K562 (cell line): ENCODE measurements around the gene KRTAP29-1. TPM values are rescaled to one million over a fixed set of nuclear protein-coding genes. Genes with fewer than 3 reads are reported as not detected.

Experiments
- ATAC-seq: fragments of 200-7000 bp; cut with Tn5 transposase; 3 replicates; pipeline ENCODE4 v1.9.1; 2020; ENCODE audit warnings: moderate library complexity
- BruUV-seq: library from RNA; stranded (reverse); fragments of 400-500 nt; replicated peaks from 2 replicates; lab custom pipeline; 2021; lab: Mats Ljungman, UMichigan
- CTCF ChIA-PET: fragments of 300-600 bp; formaldehyde crosslinking; extraction: SDS; loops from one replicate; lab custom pipeline; 2021; ENCODE audit warnings: low intra/inter-chr PET ratio; lab: Yijun Ruan, JAX
- POLR2A ChIA-PET: fragments of 300-600, 350-650 bp; sonication (Branson Sonifier 250); formaldehyde crosslinking; extraction: SDS; loops from one replicate; lab custom pipeline; 2021; ENCODE audit warnings: antibody characterized with exemption, inconsistent platforms; lab: Yijun Ruan, JAX
- DNase-seq, 4 experiments: peaks; one replicate each; pipeline versions ENCODE4 v3.0.0 to v3.0.0-alpha.2; 2011 to 2018; ENCODE audit warnings: low spot score in 3 of 4, mixed read lengths in 3 of 4; ENCODE audit errors: extremely low read depth in 1 of 4
- FAIRE-seq: peaks from 2 replicates; lab custom pipeline; 2011; peaks lifted over from hg19 to GRCh38; lab: Jason Lieb, UNC
- H2AFZ ChIP-seq: 2 replicates; pipeline ENCODE4 v1.6.0; 2011; ENCODE audit warnings: low read depth, low read length, control low read depth, inconsistent platforms
- H3K27ac ChIP-seq: fragments of 200-600 bp; 3 replicates; pipeline ENCODE4 v1.8.0; 2011; ENCODE audit warnings: low read depth, mild to moderate bottlenecking, control low read depth, inconsistent platforms, low read length, moderate library complexity, mixed read lengths; ENCODE audit errors: extremely low read depth
- H3K27me3 ChIP-seq, 2 experiments: fragments of 300-600 bp in 1 of 2; 2 replicates in 1 of 2; 3 replicates in 1 of 2; pipeline versions ENCODE4 v1.6.0 to v1.8.0; 2011; ENCODE audit warnings: inconsistent platforms in 2 of 2, low read length in 2 of 2, mild to moderate bottlenecking in 1 of 2, mixed read lengths in 1 of 2, moderate library complexity in 1 of 2; ENCODE audit not compliant: control insufficient read depth in 2 of 2, insufficient read depth in 2 of 2
- H3K36me3 ChIP-seq: fragments of 300-600 bp; 3 replicates; pipeline ENCODE4 v1.8.0; 2011; ENCODE audit warnings: mild to moderate bottlenecking, low read length, inconsistent platforms; ENCODE audit not compliant: control insufficient read depth, insufficient read depth
- H3K4me1 ChIP-seq, 2 experiments: fragments of 200-600 bp in 1 of 2; replicated peaks in 1 of 2; 2 replicates in 1 of 2; 3 replicates in 1 of 2; pipeline versions ENCODE4 v1.5.1 to v1.8.0; 2011; ENCODE audit warnings: inconsistent platforms in 2 of 2, low read length in 2 of 2, mild to moderate bottlenecking in 1 of 2, mixed read lengths in 1 of 2, moderate library complexity in 1 of 2; ENCODE audit not compliant: control insufficient read depth in 2 of 2, insufficient read depth in 2 of 2
- H3K4me2 ChIP-seq: 2 replicates; pipeline ENCODE4 v1.6.1; 2011; ENCODE audit warnings: low read length, control low read depth, inconsistent platforms, mixed read lengths; ENCODE audit not compliant: insufficient read depth
- H3K4me3 ChIP-seq: fragments of 200-600 bp; sonication (generic), shearing (Covaris generic); 2 replicates; pipeline ENCODE4 v1.5.1; 2016; ENCODE audit warnings: control low read depth, inconsistent platforms
- H3K79me2 ChIP-seq: fragments of 200-600 bp; 3 replicates; pipeline ENCODE4 v1.8.0; 2011; ENCODE audit warnings: low read length, inconsistent platforms; ENCODE audit not compliant: control insufficient read depth, insufficient read depth
- H3K9ac ChIP-seq, 2 experiments: 2 replicates each; pipeline versions ENCODE4 v1.6.0 to v1.6.1; 2011; ENCODE audit warnings: low read depth in 2 of 2, low read length in 2 of 2, control low read depth in 1 of 2, inconsistent platforms in 1 of 2, mild to moderate bottlenecking in 1 of 2, mixed read lengths in 1 of 2; ENCODE audit not compliant: insufficient read depth in 1 of 2
- H3K9me1 ChIP-seq: one replicate; pipeline ENCODE4 v1.6.0; 2011; ENCODE audit warnings: inconsistent platforms, mild to moderate bottlenecking, low read length, moderate library complexity; ENCODE audit not compliant: control insufficient read depth, insufficient read depth
- H3K9me3 ChIP-seq: replicated peaks from 2 replicates; pipeline ENCODE4 v1.5.1; 2011; ENCODE audit warnings: low read depth, low read length, inconsistent platforms; ENCODE audit not compliant: control insufficient read depth, insufficient read depth
- H4K20me1 ChIP-seq: replicated peaks from 2 replicates; pipeline ENCODE4 v1.6.1; 2011; ENCODE audit warnings: low read length, inconsistent platforms, mixed read lengths; ENCODE audit not compliant: control insufficient read depth, insufficient read depth
- BCLAF1 ChIP-seq, 2 experiments: fragments of 450-650 bp in 1 of 2; IDR thresholded peaks; 2 replicates each; pipeline ENCODE4 v1.6.1; 2011 to 2017; ENCODE audit warnings: low read depth in 2 of 2, antibody characterized with exemption in 1 of 2, borderline replicate concordance in 1 of 2, low read length in 1 of 2, mild to moderate bottlenecking in 1 of 2, mixed read lengths in 1 of 2; ENCODE audit not compliant: control insufficient read depth in 1 of 2
- CEBPG ChIP-seq, 3 experiments: fragments of 200-800 bp in 1 of 3; sonication (Bioruptor generic) in 1 of 3; sonication (generic) in 1 of 3; formaldehyde crosslinking in 1 of 3; IDR thresholded peaks in 2 of 3; conservative IDR thresholded peaks in 1 of 3; 2 replicates each; pipeline versions ENCODE4 v1.6.1 to v1.8.0; 2016 to 2022; ENCODE audit warnings: missing compliant biosample characterization in 2 of 3, missing genetic modification characterization in 2 of 3, mild to moderate bottlenecking in 1 of 3, missing genetic modification reagents in 1 of 3
- CTCF ChIP-seq, 3 experiments: IDR thresholded peaks in 2 of 3; conservative IDR thresholded peaks in 1 of 3; 2 replicates each; pipeline ENCODE4 v1.5.1; 2011 to 2012; ENCODE audit warnings: low read length in 3 of 3, mild to moderate bottlenecking in 3 of 3, control low read depth in 2 of 3, improper control_type of control experiment in 1 of 3, inconsistent platforms in 1 of 3, low read depth in 1 of 3, mixed read lengths in 1 of 3, moderate library complexity in 1 of 3; ENCODE audit not compliant: insufficient read depth in 2 of 3
- KLF16 ChIP-seq: IDR thresholded peaks from 2 replicates; pipeline ENCODE4 v1.6.1; 2016; ENCODE audit warnings: antibody characterized with exemption
- POLR3A ChIP-seq: IDR thresholded peaks from 2 replicates; pipeline ENCODE4 v1.6.1; 2011; ENCODE audit warnings: borderline replicate concordance, mild to moderate bottlenecking, moderate library complexity; ENCODE audit not compliant: insufficient read length, insufficient read depth; ENCODE audit errors: extremely low read depth
- RAD21 ChIP-seq, 2 experiments: fragments of 250-450 bp in 1 of 2; fragments of 450-650 bp in 1 of 2; sonication (Bioruptor Pico) in 1 of 2; formaldehyde crosslinking in 1 of 2; IDR thresholded peaks in 1 of 2; conservative IDR thresholded peaks in 1 of 2; 2 replicates each; pipeline versions ENCODE4 v1.4.0 to v1.8.0; 2020 to 2022; ENCODE audit warnings: mild to moderate bottlenecking in 2 of 2, moderate library complexity in 1 of 2
- SMC3 ChIP-seq: conservative IDR thresholded peaks from 2 replicates; pipeline ENCODE4 v1.6.1; 2011; ENCODE audit warnings: low read depth, low read length, improper control_type of control experiment; ENCODE audit not compliant: insufficient read depth
- ZBTB2 ChIP-seq: fragments of 450-650 bp; IDR thresholded peaks from 2 replicates; pipeline ENCODE4 v1.6.1; 2016; ENCODE audit warnings: antibody characterized with exemption
- ZNF75A ChIP-seq: fragments of 450-650 bp; formaldehyde crosslinking; IDR thresholded peaks from 2 replicates; pipeline ENCODE4 v1.4.0; 2020; ENCODE audit warnings: mild to moderate bottlenecking
- WGBS: fragments of 100-300 bp; shearing (Covaris generic); methylation state at CpG from one replicate; pipeline ENCODE4 v1.1.6; 2016; ENCODE audit warnings: low coverage, mixed read lengths; ENCODE audit not compliant: insufficient coverage; ENCODE audit errors: missing lambda C conversion rate; 5-methylcytosine and 5-hydroxymethylcytosine counted together
- in situ Hi-C: fragments of 300-500 bp; cut with MboI; formaldehyde crosslinking; loops from 4 replicates; pipeline ENCODE4 v1.15.0; 2018; ENCODE audit warnings: inconsistent platforms, mixed read lengths
- intact Hi-C: fragments of 100-400 bp; cut with micrococcal nuclease; formaldehyde crosslinking; loops from 2 replicates; pipeline ENCODE4 v1.14.2; 2022
- polyA plus RNA-seq, 8 experiments: library from polyadenylated mRNA; depleted of rRNA in 4 of 8; stranded (reverse) in 5 of 8; unstranded in 3 of 8; fragments of >200 nt; fragmentation: Nextera tagmentation in 2 of 8; fragmentation: Illumina TruSeq in 1 of 8; extraction: Ambion mirVana in 2 of 8; extraction: Trizol in 1 of 8; gene quantifications; 2 replicates each; pipeline versions ENCODE4 v1.2.1 to v1.2.3, GENCODE V29; 2011 to 2014; ENCODE audit warnings: inconsistent platforms in 1 of 8, missing spikeins in 1 of 8
- total RNA-seq, 7 experiments: library from RNA; depleted of rRNA in 6 of 7; stranded (reverse); fragments of >200 nt in 6 of 7; fragmentation: Illumina TruSeq in 2 of 7; extraction: Trizol in 2 of 7; gene quantifications; 2 replicates each; pipeline versions ENCODE4 v1.2.1 to v1.2.3, GENCODE V29; 2011 to 2021; ENCODE audit warnings: low replicate concordance in 1 of 7

Gene KRTAP29-1
- total and polyA plus RNA-seq, 9 of the 15 experiments (the other 6 are each of a cell fraction or from before 2014, with no cell fraction given), result not detected

- peak; percentile 57; the same call in 2 of the 3 replicates for ATAC-seq
- Histone ChIP-seq H3K9me1 (no peaks in the 10 kb centered on the region), H4K20me1 (no peaks in the 10 kb centered on the region), H3K79me2 (no peaks in the 10 kb centered on the region), H3K36me3 (no peaks in the 10 kb centered on the region), H3K9ac (no peak overlapping the region), H3K9me3 (no peaks in the 10 kb centered on the region), H3K4me2 (no peak overlapping the region), H3K4me3 (no peak overlapping the region), H2AFZ (no peak overlapping the region), H3K4me1 (no peaks in the 10 kb centered on the region), H3K27me3 (peaks cover 0 to 2% of the 10 kb centered on the region in 2 experiments; a peak in 2 of 5 replicates), H3K27ac (no peak overlapping the region)
- in situ Hi-C loops, result no loop called here
- no TSS peak for BruUV-seq
- FAIRE-seq, result peak; percentile 84
- CTCF ChIA-PET, result interaction anchor here (0.6 to 1.4 kb wide), 4 partner anchors 140 to 465 kb away, joined by 3 to 4 read pairs (median 4); no protein-coding TSS in a partner anchor
- peak; percentile 17 to 42 (median 30) for DNase-seq
- POLR2A ChIA-PET, result interaction anchor here (1.0 to 1.2 kb wide), 2 partner anchors 8 to 28 kb away, joined by 3 read pairs; no protein-coding TSS in a partner anchor
- intact Hi-C loops, result loop anchor here (2.0 kb wide), 2 partner anchors 465 to 519 kb away; no protein-coding TSS in a partner anchor
- 2% methylated on average over 5 of the region's 5 CpGs for WGBS
- TF ChIP-seq ZBTB2 (no peak), CEBPG (CRISPR knock-in tag; IDR thresholded peaks at IDR 0.05) (no peak), CEBPG (tag; conservative IDR thresholded peaks at IDR 0.05 in 1 of 2, IDR thresholded peaks at IDR 0.05 in 1 of 2) (0 out of 4 replicates have a peak, but pooled peaks of 1 of the 2 experiments have one; percentile 8), RAD21 (CRISPR knock-in tag; conservative IDR thresholded peaks at IDR 0.05 in 1 of 2, IDR thresholded peaks at IDR 0.05 in 1 of 2) (peak in 1 of 2 experiments; percentile 74; a peak in 3 of 4 replicates), BCLAF1 (IDR thresholded peaks at IDR 0.05; ENCODE audit: borderline replicate concordance in 1 of 2, control insufficient read depth in 1 of 2, low read depth in 2 of 2, low read length in 1 of 2) (no peak), ZNF75A (CRISPR knock-in tag) (no peak), POLR3A (no peak), KLF16 (peak; percentile 38; the same call in 1 of the 2 replicates), CTCF (IDR thresholded peaks at IDR 0.05 in 2 of 3, conservative IDR thresholded peaks at IDR 0.05 in 1 of 3; ENCODE audit: insufficient read depth in 2 of 3, low read depth in 1 of 3, low read length in 3 of 3) (peak; percentile 45 to 70 (median 69); a peak in 5 of 6 replicates), SMC3 (0 out of 2 replicates have a peak, but pooled peaks have one; percentile 33)
Measured at GRCh38 chr17:41322094-41322902, 19.6 kb upstream of the KRTAP29-1 start.
